HUES6 (cell line): ENCODE measurements around the gene PRDM8.
A peak's percentile ranks its signal among the peaks of the same experiment; 100 is the strongest.

Source experiments
- H3K27ac ChIP-seq: 2 replicates; pipeline ENCODE4 v1.7.0; 2013; ENCODE audit warnings: low read depth, mild to moderate bottlenecking, low read length, inconsistent platforms
- H3K27me3 ChIP-seq: 2 replicates; pipeline ENCODE4 v1.6.1; 2013; ENCODE audit warnings: low read length; ENCODE audit not compliant: control insufficient read depth, insufficient read depth
- H3K36me3 ChIP-seq: 2 replicates; pipeline ENCODE4 v1.6.1; 2013; ENCODE audit warnings: low read length; ENCODE audit not compliant: control insufficient read depth, insufficient read depth
- H3K4me1 ChIP-seq: 2 replicates; pipeline ENCODE4 v1.6.1; 2013; ENCODE audit warnings: low read length; ENCODE audit not compliant: control insufficient read depth, insufficient read depth
- H3K4me3 ChIP-seq: 2 replicates; pipeline ENCODE4 v1.5.1; 2013; ENCODE audit warnings: low read depth, low read length
- H3K9ac ChIP-seq: one replicate; pipeline ENCODE4 v1.6.1; 2013; ENCODE audit warnings: mild to moderate bottlenecking, low read length
- H3K9me3 ChIP-seq: 2 replicates; pipeline ENCODE4 v1.6.1; 2013; ENCODE audit warnings: low read depth, low read length; ENCODE audit not compliant: control insufficient read depth, insufficient read depth

PRDM8 gene

GRCh38 chr4:80192252-80192866, 4.9 kb upstream of the PRDM8 start:
- H3K9me3 ChIP-seq: no peaks in the 10 kb centered on the region
- no peak overlapping the region for H3K27ac ChIP-seq
- no peak overlapping the region for H3K4me3 ChIP-seq
- H3K36me3 ChIP-seq: no peaks in the 10 kb centered on the region
- H3K27me3 ChIP-seq: peaks cover 100% of the 10 kb centered on the region
- H3K9ac ChIP-seq: no peak overlapping the region
- peaks cover 23% of the 10 kb centered on the region for H3K4me1 ChIP-seq

DNA sequence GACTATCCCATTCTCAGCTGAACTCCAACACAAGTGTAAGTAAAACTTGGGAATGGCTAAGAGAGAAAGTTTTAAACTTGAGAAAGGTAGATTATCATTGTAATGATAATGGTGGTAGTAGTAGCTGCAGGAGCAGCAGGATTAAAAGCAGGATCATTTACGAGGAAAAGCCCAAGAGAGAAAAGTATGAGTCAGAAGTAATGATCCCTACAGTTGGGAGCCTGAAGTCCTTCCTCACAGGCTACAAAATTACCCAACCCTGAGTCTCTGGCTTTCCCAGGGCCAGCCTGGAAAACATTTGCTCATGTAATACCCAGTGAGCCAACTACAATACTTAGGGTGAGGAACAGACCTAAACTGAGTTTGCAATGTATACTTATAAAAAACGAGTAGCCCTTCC, 4.4 kb upstream of the PRDM8 start:
- H3K4me1 ChIP-seq: peaks cover 26% of the 10 kb centered on the region
- H3K36me3 ChIP-seq: no peaks in the 10 kb centered on the region
- H3K27ac ChIP-seq: no peak overlapping the region
- no peak overlapping the region for H3K9ac ChIP-seq
- H3K27me3 ChIP-seq: peaks cover 100% of the 10 kb centered on the region
- no peak overlapping the region for H3K4me3 ChIP-seq
- H3K9me3 ChIP-seq: no peaks in the 10 kb centered on the region

GRCh38 chr4:80195441-80196140, 1.7 kb upstream of the PRDM8 start:
- H3K9me3 ChIP-seq: no peaks in the 10 kb centered on the region
- H3K27me3 ChIP-seq: peaks cover 100% of the 10 kb centered on the region
- no peaks in the 10 kb centered on the region for H3K36me3 ChIP-seq
- H3K4me3 ChIP-seq: no peak overlapping the region
- no peak overlapping the region for H3K9ac ChIP-seq
- no peak overlapping the region for H3K27ac ChIP-seq
- H3K4me1 ChIP-seq: peaks cover 17% of the 10 kb centered on the region; the same call in 1 of the 2 replicates

DNA sequence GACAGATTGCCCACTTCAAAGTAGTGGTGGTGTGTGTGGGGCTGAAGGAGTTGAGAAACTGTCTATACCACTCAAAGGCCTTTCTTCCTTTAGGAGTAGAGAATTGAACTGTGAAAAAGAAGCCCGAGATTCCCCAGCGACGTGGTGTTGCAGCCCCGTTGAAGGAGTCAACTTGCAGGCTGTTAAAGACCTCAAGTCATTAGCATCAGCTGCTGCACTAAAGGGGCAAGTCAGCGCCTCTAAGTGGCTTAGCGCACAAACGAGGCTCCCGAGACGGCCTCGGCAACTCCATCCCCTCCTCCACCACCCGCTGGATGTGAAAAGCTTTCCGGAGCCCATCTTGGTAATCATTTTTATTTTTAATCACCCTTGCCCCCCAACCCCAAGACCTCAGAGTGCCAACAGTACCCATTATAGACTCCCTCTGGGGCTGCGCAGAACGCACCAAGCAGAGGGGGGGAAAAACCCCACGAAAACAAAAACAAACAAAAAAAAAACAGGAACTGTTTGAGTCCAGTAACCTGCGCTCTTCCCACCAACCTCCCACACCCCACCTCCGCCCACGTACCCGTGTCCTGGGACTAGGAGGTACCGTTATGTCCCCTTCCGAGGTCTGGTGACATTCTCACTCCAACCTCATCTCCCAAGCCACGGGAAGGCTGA, 913 bp upstream of the PRDM8 start:
- Histone ChIP-seq H3K4me1 (peaks cover 17% of the 10 kb centered on the region; the same call in 1 of the 2 replicates), H3K9me3 (no peaks in the 10 kb centered on the region), H3K27me3 (peaks cover 100% of the 10 kb centered on the region), H3K4me3 (peak overlapping the region; percentile 48), H3K36me3 (no peaks in the 10 kb centered on the region), H3K27ac (no peak overlapping the region), H3K9ac (no peak overlapping the region)

GRCh38 chr4:80197601-80198440, 518 bp downstream of the PRDM8 start:
- Histone ChIP-seq H3K27me3 (peaks cover 100% of the 10 kb centered on the region), H3K27ac (no peak overlapping the region), H3K4me1 (peaks cover 20% of the 10 kb centered on the region; the same call in 1 of the 2 replicates), H3K9ac (no peak overlapping the region), H3K36me3 (no peaks in the 10 kb centered on the region), H3K9me3 (no peaks in the 10 kb centered on the region), H3K4me3 (peak overlapping the region; percentile 48)

- no peaks in the 10 kb centered on the region for H3K9me3 ChIP-seq
- H3K4me3 ChIP-seq: no peak overlapping the region
- no peak overlapping the region for H3K9ac ChIP-seq
- no peaks in the 10 kb centered on the region for H3K36me3 ChIP-seq
- H3K27me3 ChIP-seq: peaks cover 100% of the 10 kb centered on the region
- H3K27ac ChIP-seq: no peak overlapping the region
- peaks cover 20% of the 10 kb centered on the region; the same call in 1 of the 2 replicates for H3K4me1 ChIP-seq
Measured at GRCh38 chr4:80198441-80198837, 1.1 kb downstream of the PRDM8 start.

- Histone ChIP-seq H3K36me3 (no peaks in the 10 kb centered on the region), H3K4me3 (no peak overlapping the region), H3K9me3 (no peaks in the 10 kb centered on the region), H3K27ac (no peak overlapping the region), H3K27me3 (peaks cover 100% of the 10 kb centered on the region), H3K4me1 (peaks cover 20% of the 10 kb centered on the region; the same call in 1 of the 2 replicates), H3K9ac (no peak overlapping the region)
Measured at GRCh38 chr4:80199004-80199560, 1.8 kb downstream of the PRDM8 start.

DNA sequence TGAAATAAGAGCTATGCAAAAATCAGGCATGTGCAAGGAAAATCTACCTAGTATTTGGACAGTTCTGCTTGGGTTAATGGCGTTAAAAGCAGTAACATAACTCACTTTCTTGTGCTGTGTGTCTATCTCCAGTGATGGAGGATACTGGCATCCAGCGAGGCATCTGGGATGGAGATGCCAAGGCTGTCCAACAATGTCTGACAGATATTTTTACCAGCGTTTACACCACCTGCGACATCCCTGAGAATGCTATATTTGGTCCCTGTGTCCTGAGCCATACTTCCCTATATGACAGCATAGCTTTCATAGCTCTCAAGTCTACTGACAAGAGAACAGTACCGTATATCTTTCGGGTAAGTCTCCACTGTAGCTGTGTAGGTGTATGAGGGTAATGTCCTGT, 2.6 kb downstream of the PRDM8 start:
- H3K27ac ChIP-seq: no peak overlapping the region
- H3K36me3 ChIP-seq: no peaks in the 10 kb centered on the region
- peaks cover 20% of the 10 kb centered on the region; the same call in 1 of the 2 replicates for H3K4me1 ChIP-seq
- H3K4me3 ChIP-seq: no peak overlapping the region
- no peak overlapping the region for H3K9ac ChIP-seq
- H3K9me3 ChIP-seq: no peaks in the 10 kb centered on the region
- H3K27me3 ChIP-seq: peaks cover 100% of the 10 kb centered on the region

GRCh38 chr4:80201252-80202151, 4.2 kb downstream of the PRDM8 start:
- no peak overlapping the region for H3K9ac ChIP-seq
- peaks cover 13% of the 10 kb centered on the region; the same call in 1 of the 2 replicates for H3K4me1 ChIP-seq
- H3K27ac ChIP-seq: no peak overlapping the region
- peaks cover 100% of the 10 kb centered on the region for H3K27me3 ChIP-seq
- no peaks in the 10 kb centered on the region for H3K36me3 ChIP-seq
- no peaks in the 10 kb centered on the region for H3K9me3 ChIP-seq
- peak overlapping the region; percentile 50 for H3K4me3 ChIP-seq
